Diencephalon (tissue), 1 donor: ENCODE data around the gene ZNF718. TPM values are rescaled to one million over a fixed set of nuclear protein-coding genes. Genes with fewer than 3 reads are reported as not detected.

Experiments
- total RNA-seq: library from RNA; depleted of rRNA; stranded (reverse); fragments of >200 nt; gene quantifications from one replicate; pipeline ENCODE4 v1.2.3, GENCODE V29; 2014

The ZNF718 gene
- total RNA-seq, result 29.5 TPM

DNA sequence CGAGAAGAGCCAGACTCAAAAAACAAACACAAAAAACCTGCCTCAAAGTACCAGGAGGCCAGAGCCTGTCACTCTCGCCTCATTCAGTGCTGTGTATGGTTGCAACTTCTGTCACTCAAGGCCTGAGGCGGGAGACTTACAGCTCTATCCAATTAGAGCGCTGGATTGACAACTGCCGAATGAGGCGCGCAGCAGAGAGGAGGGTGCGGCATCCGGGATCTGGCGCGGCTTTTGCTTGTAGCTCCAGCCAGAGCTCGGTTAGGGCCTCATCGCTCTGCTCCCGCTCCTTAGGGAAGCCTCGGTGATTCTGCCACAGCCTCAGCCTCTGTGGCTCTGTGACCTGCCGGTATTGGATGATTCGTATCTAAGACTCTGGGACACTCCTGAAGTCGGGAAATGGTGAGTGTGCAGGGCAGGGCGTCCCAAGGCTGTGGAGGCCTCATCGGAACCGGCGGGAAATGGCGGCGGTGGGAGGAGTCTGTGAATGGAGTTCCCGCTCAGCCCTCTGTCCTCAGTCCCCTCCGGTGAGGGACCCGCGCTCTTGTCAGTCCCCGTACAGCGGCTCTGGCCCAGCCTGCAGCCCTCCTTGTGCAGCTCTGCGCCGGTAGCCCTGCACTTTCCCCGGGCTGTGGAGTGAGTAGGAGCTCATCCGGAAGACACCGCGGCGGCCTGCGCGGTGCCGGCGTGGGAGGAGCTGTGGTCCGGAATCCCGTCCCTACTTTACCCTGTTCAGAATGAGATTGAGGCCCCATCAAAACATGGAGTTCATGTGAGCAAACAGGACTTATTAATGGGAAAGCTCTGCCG, at the start of gene ZNF718:
Gene ZNF718, plus strand, starts transcription at position 227 of the 807 bp plus-strand sequence. Its CDS starts 170 bp downstream, at position 397.

Other genes starting within 250 kb of the ZNF718 start
- 44.1 TPM for gene ZNF595, start 71.2 kb upstream of the ZNF718 start, total RNA-seq
- gene ZNF732, start 181.0 kb downstream of the ZNF718 start, total RNA-seq, result 0.69 TPM
- 53.3 TPM for gene ZNF141, start 213.3 kb downstream of the ZNF718 start, total RNA-seq